ENCODE measurements around the gene MYRIP. TPM values are rescaled to one million over a fixed set of nuclear protein-coding genes. Genes with fewer than 3 reads are reported as not detected.

The MYRIP gene
- total and polyA plus RNA-seq, 4 experiments from 2014 or later, result not detected

DNA sequence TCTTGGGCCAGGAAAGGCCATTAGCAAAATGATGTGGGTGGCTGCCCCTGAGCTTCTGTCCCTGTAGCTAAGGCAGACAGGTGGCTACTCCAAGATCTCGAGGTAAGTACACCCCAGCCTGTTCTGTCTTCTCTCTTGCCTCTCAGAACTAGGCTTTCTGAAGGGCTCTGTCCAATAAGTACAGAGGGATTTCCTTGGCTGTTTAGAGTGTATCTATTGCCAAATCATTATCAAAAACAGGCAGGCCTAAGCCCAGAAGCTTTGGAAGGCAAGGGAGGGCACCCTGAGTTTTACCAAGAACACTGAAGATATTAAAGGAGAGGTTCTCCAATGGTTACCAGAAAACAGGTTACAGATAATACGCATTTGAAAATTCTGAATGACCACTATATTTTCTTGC lies 156.6 kb downstream of the MYRIP start:
- no peak for DNase-seq
- intact Hi-C loops (cut with micrococcal nuclease), result no loop called here
- Mint-ChIP-seq H3K4me1 (no peaks in the 10 kb centered on the region), H3K27me3 (peaks cover 0 to 1% of the 10 kb centered on the region in 2 donors), H3K27ac (no peak overlapping the region), H3K9me3 (peaks cover 0 to 3% (median 0%) of the 10 kb centered on the region in 8 donors), H3K4me3 (no peak overlapping the region), H3K36me3 (no peaks in the 10 kb centered on the region)
- Histone ChIP-seq H3K4me3 (ENCODE audit: low read length in 2 of 2) (no peak overlapping the region), H3K27me3 (ENCODE audit: insufficient read depth, low read length) (no peaks in the 10 kb centered on the region), H3K9me3 (ENCODE audit: control insufficient read depth in 1 of 2, low read length in 2 of 2) (no peaks in the 10 kb centered on the region), H3K4me1 (ENCODE audit: insufficient read depth, low read length) (no peaks in the 10 kb centered on the region), H3K36me3 (ENCODE audit: insufficient read depth, low read length) (no peaks in the 10 kb centered on the region), H3K27ac (ENCODE audit: low read depth, low read length) (no peak overlapping the region)
- POLR2A ChIA-PET (ENCODE audit: partially characterized antibody), result no interaction called here
- CTCF ChIA-PET (ENCODE audit: partially characterized antibody), result no interaction called here

DNA sequence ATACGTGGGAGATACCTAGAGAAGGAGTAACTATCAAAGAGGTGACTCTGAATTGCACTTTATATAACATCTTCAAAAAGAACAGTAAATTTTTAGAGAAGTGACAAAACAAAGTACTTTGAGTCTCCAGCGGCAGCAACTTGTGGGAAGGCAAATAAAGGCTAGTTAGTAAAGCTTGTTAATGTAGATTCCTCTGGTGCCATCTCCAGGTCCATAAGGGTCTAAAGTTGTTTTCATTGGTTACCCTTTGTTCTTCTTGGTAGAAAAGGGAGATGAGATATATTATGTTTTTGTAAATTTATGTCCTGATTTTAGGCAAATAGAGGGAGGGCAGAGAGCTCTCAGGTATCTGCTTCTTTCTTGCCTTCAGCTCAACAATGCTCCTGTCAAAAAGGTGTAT lies 161.6 kb downstream of the MYRIP start:
- no peak overlapping the region for H3K27ac Mint-ChIP-seq
- H3K9me3 Mint-ChIP-seq, result peaks cover 0 to 14% (median 3%) of the 10 kb centered on the region in 8 donors
- Histone ChIP-seq H3K27ac (ENCODE audit: low read depth, low read length) (no peak overlapping the region), H3K9me3 (ENCODE audit: control insufficient read depth in 1 of 2, low read length in 2 of 2) (no peaks in the 10 kb centered on the region), H3K4me3 (ENCODE audit: low read length in 2 of 2) (no peak overlapping the region), H3K4me1 (ENCODE audit: insufficient read depth, low read length) (no peaks in the 10 kb centered on the region), H3K36me3 (ENCODE audit: insufficient read depth, low read length) (no peaks in the 10 kb centered on the region), H3K27me3 (ENCODE audit: insufficient read depth, low read length) (no peaks in the 10 kb centered on the region)
- peaks cover 0 to 3% of the 10 kb centered on the region in 2 donors for H3K27me3 Mint-ChIP-seq
- intact Hi-C loops (cut with micrococcal nuclease), result no loop called here
- H3K4me3 Mint-ChIP-seq, result no peak overlapping the region
- CTCF ChIA-PET (ENCODE audit: partially characterized antibody), result no interaction called here
- no peaks in the 10 kb centered on the region for H3K4me1 Mint-ChIP-seq
- no peak for DNase-seq
- H3K36me3 Mint-ChIP-seq, result no peaks in the 10 kb centered on the region
- POLR2A ChIA-PET (ENCODE audit: partially characterized antibody), result no interaction called here

GRCh38 chr3:39971559-39972031 lies 162.2 kb downstream of the MYRIP start:
- intact Hi-C loops (cut with micrococcal nuclease), result no loop called here
- no peaks in the 10 kb centered on the region for H3K36me3 ChIP-seq (ENCODE audit: insufficient read depth, low read length)
- Mint-ChIP-seq H3K27ac (no peak overlapping the region), H3K9me3 (peaks cover 0 to 14% (median 3%) of the 10 kb centered on the region in 8 donors), H3K4me1 (no peaks in the 10 kb centered on the region), H3K27me3 (peaks cover 0 to 3% of the 10 kb centered on the region in 2 donors), H3K4me3 (no peak overlapping the region), H3K36me3 (no peaks in the 10 kb centered on the region)
- no peaks in the 10 kb centered on the region for H3K4me1 ChIP-seq (ENCODE audit: insufficient read depth, low read length)
- H3K9me3 ChIP-seq (ENCODE audit: control insufficient read depth in 1 of 2, low read length in 2 of 2), result no peaks in the 10 kb centered on the region
- ChIA-PET CTCF (ENCODE audit: partially characterized antibody) (no interaction called here), POLR2A (ENCODE audit: partially characterized antibody) (no interaction called here)
- H3K4me3 ChIP-seq (ENCODE audit: low read length in 2 of 2), result no peak overlapping the region
- DNase-seq, result no peak
- no peaks in the 10 kb centered on the region for H3K27me3 ChIP-seq (ENCODE audit: insufficient read depth, low read length)
- no peak overlapping the region for H3K27ac ChIP-seq (ENCODE audit: low read depth, low read length)

DNA sequence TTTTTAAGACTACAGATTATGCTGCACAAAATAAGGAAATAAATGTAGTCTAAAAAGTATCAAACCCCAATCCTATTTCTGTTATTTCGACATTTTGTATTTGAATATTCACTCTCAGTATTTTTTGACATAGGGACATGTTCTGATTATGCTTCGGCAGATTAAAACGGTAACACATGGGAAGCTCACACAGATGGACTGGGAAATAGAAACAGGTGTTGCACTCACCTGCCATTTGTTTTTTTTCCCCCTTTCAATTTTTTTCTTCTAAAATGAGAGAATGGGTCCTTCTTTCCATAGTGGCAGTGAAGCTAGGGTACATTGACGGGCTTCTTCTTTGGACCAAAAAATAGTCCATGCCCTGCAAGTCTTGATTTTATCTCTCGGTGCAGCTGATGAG lies 163.1 kb downstream of the MYRIP start:
- DNase-seq, result no peak

GRCh38 chr3:39977058-39977794 lies 167.8 kb downstream of the MYRIP start:
- Histone ChIP-seq H3K4me1 (ENCODE audit: insufficient read depth, low read length) (no peaks in the 10 kb centered on the region), H3K27ac (ENCODE audit: low read depth, low read length) (no peak overlapping the region), H3K4me3 (ENCODE audit: low read length in 2 of 2) (no peak overlapping the region), H3K27me3 (ENCODE audit: insufficient read depth, low read length) (no peaks in the 10 kb centered on the region), H3K36me3 (ENCODE audit: insufficient read depth, low read length) (no peaks in the 10 kb centered on the region), H3K9me3 (ENCODE audit: control insufficient read depth in 1 of 2, low read length in 2 of 2) (no peaks in the 10 kb centered on the region)
- Mint-ChIP-seq H3K27ac (no peak overlapping the region), H3K36me3 (no peaks in the 10 kb centered on the region), H3K27me3 (peaks cover 0 to 2% of the 10 kb centered on the region in 2 donors), H3K4me3 (no peak overlapping the region), H3K4me1 (no peaks in the 10 kb centered on the region), H3K9me3 (peaks cover 0 to 14% (median 3%) of the 10 kb centered on the region in 8 donors)
- ChIA-PET POLR2A (ENCODE audit: partially characterized antibody) (no interaction called here), CTCF (ENCODE audit: partially characterized antibody) (no interaction called here)
- intact Hi-C loops (cut with micrococcal nuclease), result no loop called here
- no peak for DNase-seq

More for the DNA sequence above, 163.1 kb downstream of the MYRIP start:
- Mint-ChIP-seq H3K4me3 (no peak overlapping the region), H3K27ac (no peak overlapping the region), H3K36me3 (no peaks in the 10 kb centered on the region), H3K27me3 (peaks cover 0 to 3% of the 10 kb centered on the region in 2 donors), H3K9me3 (peaks cover 0 to 14% (median 3%) of the 10 kb centered on the region in 8 donors), H3K4me1 (no peaks in the 10 kb centered on the region)
- Histone ChIP-seq H3K4me1 (ENCODE audit: insufficient read depth, low read length) (no peaks in the 10 kb centered on the region), H3K4me3 (ENCODE audit: low read length in 2 of 2) (no peak overlapping the region), H3K9me3 (ENCODE audit: control insufficient read depth in 1 of 2, low read length in 2 of 2) (no peaks in the 10 kb centered on the region), H3K36me3 (ENCODE audit: insufficient read depth, low read length) (no peaks in the 10 kb centered on the region), H3K27ac (ENCODE audit: low read depth, low read length) (no peak overlapping the region), H3K27me3 (ENCODE audit: insufficient read depth, low read length) (no peaks in the 10 kb centered on the region)
- intact Hi-C loops (cut with micrococcal nuclease), result no loop called here
- ChIA-PET CTCF (ENCODE audit: partially characterized antibody) (no interaction called here), POLR2A (ENCODE audit: partially characterized antibody) (no interaction called here)

- POLR2A ChIA-PET (ENCODE audit: partially characterized antibody), result no interaction called here
- H3K4me1 ChIP-seq (ENCODE audit: insufficient read depth, low read length), result no peaks in the 10 kb centered on the region
- H3K9me3 Mint-ChIP-seq, result peaks cover 0 to 11% (median 3%) of the 10 kb centered on the region in 8 donors
- CTCF ChIA-PET (ENCODE audit: partially characterized antibody), result no interaction called here
- H3K4me3 ChIP-seq (ENCODE audit: low read length in 2 of 2), result no peak overlapping the region
- H3K36me3 Mint-ChIP-seq, result no peaks in the 10 kb centered on the region
- H3K36me3 ChIP-seq (ENCODE audit: insufficient read depth, low read length), result no peaks in the 10 kb centered on the region
- no peaks in the 10 kb centered on the region for H3K27me3 Mint-ChIP-seq
- no peak overlapping the region for H3K4me3 Mint-ChIP-seq
- intact Hi-C loops (cut with micrococcal nuclease), result no loop called here
- no peak overlapping the region for H3K27ac Mint-ChIP-seq
- no peak for DNase-seq
- no peak overlapping the region for H3K27ac ChIP-seq (ENCODE audit: low read depth, low read length)
- H3K4me1 Mint-ChIP-seq, result no peaks in the 10 kb centered on the region
- no peaks in the 10 kb centered on the region for H3K27me3 ChIP-seq (ENCODE audit: insufficient read depth, low read length)
- H3K9me3 ChIP-seq (ENCODE audit: control insufficient read depth in 1 of 2, low read length in 2 of 2), result no peaks in the 10 kb centered on the region
Measured at GRCh38 chr3:39978308-39978707, 168.9 kb downstream of the MYRIP start.

DNA sequence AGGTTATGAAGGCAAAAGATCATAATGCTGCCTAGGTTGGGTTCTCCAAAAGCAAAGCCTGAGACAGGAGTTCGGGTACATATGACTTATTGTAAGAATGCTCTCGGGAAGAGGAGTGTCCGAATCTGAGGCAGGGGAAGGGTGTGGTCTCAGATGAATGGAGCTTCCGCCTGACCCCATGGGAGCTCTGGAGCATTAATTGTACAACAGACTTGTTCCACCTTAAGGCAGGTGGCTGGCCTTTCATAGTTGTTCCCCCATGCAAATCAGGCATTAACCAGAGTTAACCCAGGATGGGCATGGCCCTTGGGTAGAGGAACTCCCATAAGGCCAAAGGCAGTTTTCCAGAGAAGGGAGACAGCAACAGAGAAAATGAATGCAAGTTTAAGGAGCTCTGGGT lies 170.6 kb downstream of the MYRIP start:
- Histone ChIP-seq H3K4me3 (ENCODE audit: low read length in 2 of 2) (no peak overlapping the region), H3K36me3 (ENCODE audit: insufficient read depth, low read length) (no peaks in the 10 kb centered on the region), H3K9me3 (ENCODE audit: control insufficient read depth in 1 of 2, low read length in 2 of 2) (no peaks in the 10 kb centered on the region), H3K27me3 (ENCODE audit: insufficient read depth, low read length) (no peaks in the 10 kb centered on the region), H3K4me1 (ENCODE audit: insufficient read depth, low read length) (no peaks in the 10 kb centered on the region), H3K27ac (ENCODE audit: low read depth, low read length) (no peak overlapping the region)
- H3K27ac Mint-ChIP-seq, result no peak overlapping the region
- no peak overlapping the region for H3K4me3 Mint-ChIP-seq
- no peak for DNase-seq
- POLR2A ChIA-PET (ENCODE audit: partially characterized antibody), result no interaction called here
- CTCF ChIA-PET (ENCODE audit: partially characterized antibody), result no interaction called here
- no peaks in the 10 kb centered on the region for H3K27me3 Mint-ChIP-seq
- intact Hi-C loops (cut with micrococcal nuclease), result no loop called here
- H3K9me3 Mint-ChIP-seq, result peaks cover 0 to 4% (median under 1%) of the 10 kb centered on the region in 8 donors
- no peaks in the 10 kb centered on the region for H3K36me3 Mint-ChIP-seq
- H3K4me1 Mint-ChIP-seq, result no peaks in the 10 kb centered on the region

All from CD4-positive, alpha-beta memory T cell (primary cell).